HG02763 (cell line): Measurements from ENCODE around the gene SGTB.
"Not testable (repeated sequence)": the region's sequence is repeated elsewhere in the genome, so short reads cannot be mapped to it uniquely, and the experiment has no call there.

Experiments used
- ATAC-seq: cut with Tn5 transposase; IDR thresholded peaks from one replicate; pipeline ENCODE4 v1.9.1; 2021; ENCODE audit warnings: mild to moderate bottlenecking, moderate library complexity; ENCODE audit not compliant: unreplicated experiment

Gene SGTB

GRCh38 chr5:65674749-65675148, 47.2 kb downstream of the SGTB start:
- ATAC-seq: no peak

GRCh38 chr5:65672796-65673195, 49.1 kb downstream of the SGTB start:
- ATAC-seq: no peak

GRCh38 chr5:65668696-65669095, 53.2 kb downstream of the SGTB start:
- no peak for ATAC-seq

- no peak for ATAC-seq
These were observed 57.9 kb downstream of the SGTB start for GRCh38 chr5:65663804-65664521.

GRCh38 chr5:65654713-65655112, 67.2 kb downstream of the SGTB start:
- ATAC-seq: no peak

GRCh38 chr5:65651144-65651543, 70.8 kb downstream of the SGTB start:
- ATAC-seq: no peak

- ATAC-seq: no peak
These were observed 74.0 kb downstream of the SGTB start for GRCh38 chr5:65647941-65648340.

- ATAC-seq: no peak
These were observed 75.0 kb downstream of the SGTB start for GRCh38 chr5:65646938-65647337.

GRCh38 chr5:65640240-65640639, 81.7 kb downstream of the SGTB start:
- ATAC-seq: no peak

- ATAC-seq: no peak
These were observed 90.9 kb downstream of the SGTB start for GRCh38 chr5:65630981-65631380.

GRCh38 chr5:65625743-65626142, 96.2 kb downstream of the SGTB start:
- ATAC-seq: no peak

- ATAC-seq: peak; percentile 73
These were observed 97.0 kb downstream of the SGTB start, which contains the start of the genes SHLD3 and TRAPPC13 for GRCh38 chr5:65624571-65625555. Gene SHLD3, plus strand, starts transcription at chr5:65625027. Its CDS starts 4,561 bp downstream, at chr5:65629588. Gene TRAPPC13, plus strand, starts transcription at chr5:65625027. Its CDS starts 34 bp downstream, at chr5:65625061.

GRCh38 chr5:65624025-65624570, 97.8 kb downstream of the SGTB start, which contains the start of gene TRIM23:
Gene TRIM23, minus strand, starts transcription at chr5:65624333. Its CDS starts 59 bp downstream, at chr5:65624274.
- peak; percentile 95 for ATAC-seq

- ATAC-seq: no peak
These were observed 98.4 kb downstream of the SGTB start for GRCh38 chr5:65623482-65623881.

GRCh38 chr5:65621961-65622360, 99.9 kb downstream of the SGTB start:
- not testable (repeated sequence) for ATAC-seq

GRCh38 chr5:65620021-65620420, 101.9 kb downstream of the SGTB start:
- ATAC-seq: no peak
